IMR-90 (cell line): ENCODE data around the gene EXOC8. TPM values are rescaled to one million over a fixed set of nuclear protein-coding genes. Genes with fewer than 3 reads are reported as not detected.

Source experiments
- ATAC-seq: fragments of 200-7000 bp; cut with Tn5 transposase; 2 replicates; pipeline ENCODE4 v1.9.1; 2020; ENCODE audit warnings: low read depth, mild to moderate bottlenecking, moderate library complexity
- BruUV-seq: library from RNA; stranded (reverse); fragments of 400-500 nt; replicated peaks from 2 replicates; lab custom pipeline; 2021; lab: Mats Ljungman, UMichigan
- CTCF ChIA-PET: fragments of 300-600 bp; formaldehyde crosslinking; extraction: SDS; loops from one replicate; lab custom pipeline; 2021; ENCODE audit warnings: antibody characterized with exemption; lab: Yijun Ruan, JAX
- POLR2A ChIA-PET: fragments of 300-600 bp; sonication (Branson Sonifier 250); formaldehyde crosslinking; loops from one replicate; lab custom pipeline; 2022; ENCODE audit warnings: antibody characterized with exemption; ENCODE audit not compliant: unreplicated experiment; lab: Charles Lee
- DNase-seq: peaks from one replicate; pipeline ENCODE4 v3.0.0; 2013
- H2AFZ ChIP-seq: replicated peaks from 2 replicates; pipeline ENCODE3; 2013; ENCODE audit warnings: low read length, mild to moderate bottlenecking; ENCODE audit not compliant: poor library complexity
- H2AK5ac ChIP-seq: 2 replicates; pipeline ENCODE4 v1.6.1; 2013; ENCODE audit warnings: low read depth, low read length, inconsistent platforms
- H2AK9ac ChIP-seq: replicated peaks from 2 replicates; pipeline ENCODE3; 2013; ENCODE audit warnings: mild to moderate bottlenecking, low read depth, low read length, moderate library complexity; ENCODE audit not compliant: poor library complexity
- H2BK120ac ChIP-seq: 2 replicates; pipeline ENCODE4 v1.6.1; 2013; ENCODE audit warnings: low read depth, low read length, inconsistent platforms
- H2BK15ac ChIP-seq: 3 replicates; pipeline ENCODE4 v1.6.1; 2013; ENCODE audit warnings: low read depth, low read length, inconsistent platforms
- H2BK20ac ChIP-seq: 2 replicates; pipeline ENCODE4 v1.6.1; 2013; ENCODE audit warnings: low read depth, mild to moderate bottlenecking, inconsistent platforms, low read length, moderate library complexity
- H2BK5ac ChIP-seq: 2 replicates; pipeline ENCODE4 v1.6.1; 2013; ENCODE audit warnings: mild to moderate bottlenecking, low read depth, low read length, inconsistent platforms; ENCODE audit not compliant: poor library complexity, severe bottlenecking
- H3K14ac ChIP-seq: replicated peaks from 2 replicates; pipeline ENCODE4 v1.6.1; 2013; ENCODE audit warnings: low read depth, low read length, inconsistent platforms
- H3K18ac ChIP-seq: 2 replicates; pipeline ENCODE4 v1.6.1; 2013; ENCODE audit warnings: low read depth, low read length, control low read depth
- H3K23ac ChIP-seq: 2 replicates; pipeline ENCODE4 v1.6.1; 2013; ENCODE audit warnings: low read depth, low read length, inconsistent platforms
- H3K27ac ChIP-seq: 2 replicates; pipeline ENCODE4 v1.5.1; 2013; ENCODE audit warnings: mild to moderate bottlenecking, control low read depth, low read length; ENCODE audit not compliant: insufficient read depth
- H3K27me3 ChIP-seq: 2 replicates; pipeline ENCODE4 v1.6.1; 2013; ENCODE audit warnings: low read length; ENCODE audit not compliant: control insufficient read depth, insufficient read depth
- H3K36me3 ChIP-seq: 2 replicates; pipeline ENCODE4 v1.6.1; 2013; ENCODE audit warnings: low read length, mixed read lengths; ENCODE audit not compliant: control insufficient read depth, insufficient read depth
- H3K4ac ChIP-seq: 2 replicates; pipeline ENCODE4 v1.6.1; 2013; ENCODE audit warnings: low read depth, low read length, inconsistent platforms
- H3K4me1 ChIP-seq: 2 replicates; pipeline ENCODE4 v1.6.1; 2013; ENCODE audit warnings: low read length, mixed read lengths; ENCODE audit not compliant: control insufficient read depth, insufficient read depth
- H3K4me2 ChIP-seq: 2 replicates; pipeline ENCODE4 v1.6.1; 2013; ENCODE audit warnings: low read depth, mild to moderate bottlenecking, control low read depth, low read length, moderate library complexity
- H3K4me3 ChIP-seq: 2 replicates; pipeline ENCODE4 v1.5.1; 2013; ENCODE audit warnings: low read depth, mild to moderate bottlenecking, control low read depth, low read length, moderate library complexity; ENCODE audit not compliant: insufficient read depth
- H3K56ac ChIP-seq: 2 replicates; pipeline ENCODE4 v1.6.1; 2013; ENCODE audit warnings: low read length, inconsistent platforms; ENCODE audit not compliant: insufficient read depth; ENCODE audit errors: extremely low read depth
- H3K79me1 ChIP-seq, 2 experiments: 2 replicates each; pipeline ENCODE4 v1.6.1; 2013; ENCODE audit warnings: low read length in 2 of 2, inconsistent platforms in 1 of 2, low read depth in 1 of 2
- H3K9ac ChIP-seq: 2 replicates; pipeline ENCODE4 v1.6.1; 2013; ENCODE audit warnings: low read depth, low read length, control low read depth
- H3K9me1 ChIP-seq: 2 replicates; pipeline ENCODE4 v1.6.1; 2013; ENCODE audit warnings: low read length, inconsistent platforms; ENCODE audit not compliant: insufficient read depth
- H3K9me3 ChIP-seq: 2 replicates; pipeline ENCODE4 v1.6.1; 2013; ENCODE audit warnings: low read length; ENCODE audit not compliant: control insufficient read depth, insufficient read depth
- H4K20me1 ChIP-seq: 2 replicates; pipeline ENCODE4 v1.6.1; 2013; ENCODE audit warnings: low read length, inconsistent platforms; ENCODE audit not compliant: insufficient read depth
- H4K5ac ChIP-seq: 2 replicates; pipeline ENCODE4 v1.6.1; 2013; ENCODE audit warnings: mild to moderate bottlenecking, low read depth, low read length, control low read depth
- H4K8ac ChIP-seq, 2 experiments: 2 replicates each; pipeline ENCODE4 v1.6.1; 2013; ENCODE audit warnings: low read depth in 2 of 2, low read length in 2 of 2, control low read depth in 1 of 2, inconsistent platforms in 1 of 2
- H4K91ac ChIP-seq: 2 replicates; pipeline ENCODE4 v1.6.1; 2013; ENCODE audit warnings: low read depth, low read length, inconsistent platforms; ENCODE audit not compliant: insufficient read depth
- BHLHE40 ChIP-seq: fragments of 150-350 bp; IDR thresholded peaks from 2 replicates; pipeline ENCODE4 v1.6.1; 2016; ENCODE audit warnings: mild to moderate bottlenecking, low read depth, low read length
- CEBPB ChIP-seq: IDR thresholded peaks from 2 replicates; pipeline ENCODE4 v1.6.1; 2012; ENCODE audit warnings: low read depth, low read length, improper control_type of control experiment
- CHD1 ChIP-seq: IDR thresholded peaks from 2 replicates; pipeline ENCODE4 v1.6.1; 2012; ENCODE audit warnings: low read depth, low read length, improper control_type of control experiment
- FOS ChIP-seq: fragments of 150-350 bp; IDR thresholded peaks from 2 replicates; pipeline ENCODE4 v1.6.1; 2016; ENCODE audit warnings: low read depth, low read length
- MAFK ChIP-seq: IDR thresholded peaks from 2 replicates; pipeline ENCODE4 v1.6.1; 2012; ENCODE audit warnings: low read depth, low read length, improper control_type of control experiment
- MAZ ChIP-seq: IDR thresholded peaks from 2 replicates; pipeline ENCODE4 v1.6.1; 2012; ENCODE audit warnings: low read depth, mild to moderate bottlenecking, low read length, improper control_type of control experiment, moderate library complexity, borderline replicate concordance
- MXI1 ChIP-seq: IDR thresholded peaks from 2 replicates; pipeline ENCODE4 v1.6.1; 2012; ENCODE audit warnings: low read depth, mild to moderate bottlenecking, low read length, moderate library complexity, borderline replicate concordance
- NFE2L2 ChIP-seq: fragments of 150-350 bp; IDR thresholded peaks from 2 replicates; pipeline ENCODE4 v1.6.1; 2016; ENCODE audit warnings: low read depth, mild to moderate bottlenecking, low read length
- POLR2A ChIP-seq: IDR thresholded peaks from 2 replicates; pipeline ENCODE4 v1.6.1; 2012; ENCODE audit warnings: mild to moderate bottlenecking, low read depth, low read length
- RAD21 ChIP-seq: IDR thresholded peaks from 2 replicates; pipeline ENCODE4 v1.6.1; 2012; ENCODE audit warnings: low read length, improper control_type of control experiment
- RCOR1 ChIP-seq: IDR thresholded peaks from 2 replicates; pipeline ENCODE4 v1.6.1; 2012; ENCODE audit warnings: mild to moderate bottlenecking, low read length, improper control_type of control experiment; ENCODE audit not compliant: insufficient replicate concordance
- RFX5 ChIP-seq: IDR thresholded peaks from 2 replicates; pipeline ENCODE4 v1.8.0; 2012; ENCODE audit warnings: low read depth, mild to moderate bottlenecking, low read length, moderate library complexity
- SMC3 ChIP-seq: fragments of 150-350 bp; IDR thresholded peaks from 2 replicates; pipeline ENCODE4 v1.6.1; 2016; ENCODE audit warnings: low read depth, mild to moderate bottlenecking, antibody characterized with exemption, low read length, moderate library complexity
- WGBS, 2 experiments: methylation state at CpG; one replicate each; pipeline versions ENCODE4 v1.1.5 to v1.1.7; 2013; ENCODE audit warnings: missing lambda C conversion rate in 2 of 2; ENCODE audit not compliant: insufficient read length in 1 of 2; ENCODE audit errors: extremely low coverage in 2 of 2; 5-methylcytosine and 5-hydroxymethylcytosine counted together
- dilution Hi-C: fragments of 300-500 bp; cut with HindIII; formaldehyde crosslinking; loops from one replicate; pipeline ENCODE4 v1.14.3; 2018; ENCODE audit warnings: low sequenced_read_pairs; ENCODE audit not compliant: unreplicated experiment
- in situ Hi-C: fragments of 300-500 bp; cut with MboI; formaldehyde crosslinking; loops from 3 replicates; pipeline ENCODE4 v1.14.3; 2019; ENCODE audit warnings: low sequenced_read_pairs, inconsistent platforms, mixed read lengths
- intact Hi-C: fragments of 100-400 bp; cut with micrococcal nuclease; formaldehyde crosslinking; loops from 2 replicates; pipeline ENCODE4 v1.10.0; 2022
- polyA plus RNA-seq, 3 experiments: library from polyadenylated mRNA; depleted of rRNA; stranded (reverse); fragments of >200 nt; gene quantifications; 2 replicates each; pipeline ENCODE4 v1.2.3, GENCODE V29; 2012; ENCODE audit warnings: low replicate concordance in 1 of 3
- total RNA-seq: library from RNA; depleted of rRNA; stranded (reverse); fragments of >200 nt; gene quantifications from 2 replicates; pipeline ENCODE4 v1.2.3, GENCODE V29; 2012
- TF ChIP-seq, protein P1 (sequence below): fragments of 150-350 bp; IDR thresholded peaks from 2 replicates; pipeline ENCODE4 v1.6.1; 2017; ENCODE audit warnings: mild to moderate bottlenecking, antibody characterized with exemption, low read length, low read depth
- TF ChIP-seq, protein P2 (sequence below): fragments of 150-350 bp; IDR thresholded peaks from 2 replicates; pipeline ENCODE4 v1.6.1; 2016; ENCODE audit warnings: low read depth, mild to moderate bottlenecking, low read length, moderate library complexity, borderline replicate concordance
- TF ChIP-seq, protein P3 (sequence below): conservative IDR thresholded peaks from 2 replicates; pipeline ENCODE4 v1.5.1; 2012; ENCODE audit warnings: mild to moderate bottlenecking, low read depth, low read length, improper control_type of control experiment

EXOC8 gene
- total and polyA plus RNA-seq, 2 of the 4 experiments (the other 2 are of a cell fraction) = 2.6 to 11.5 TPM

DNA sequence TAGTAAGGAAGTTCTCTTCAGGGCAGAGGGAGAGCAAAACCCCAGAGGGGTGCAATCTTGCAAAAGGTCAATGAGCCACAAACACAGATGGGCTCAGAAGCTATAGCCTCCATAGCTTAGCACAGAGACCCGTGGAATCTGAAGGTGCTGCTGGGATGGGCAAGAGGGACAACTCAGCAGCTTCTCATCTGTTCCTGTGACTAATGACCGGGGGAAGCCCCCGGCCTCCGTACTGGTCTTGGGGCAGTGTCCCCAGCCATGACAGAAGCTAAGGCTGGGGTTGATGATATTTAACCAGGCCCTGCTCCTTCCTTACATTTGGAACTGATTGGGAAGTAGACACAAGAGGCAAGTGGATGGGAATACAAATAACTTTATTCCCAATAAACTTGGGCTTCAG is 19.1 kb downstream of the EXOC8 start:
- H3K4me3 ChIP-seq = no peak overlapping the region
- ATAC-seq (no peak), DNase-seq (no peak)
- BruUV-seq = no TSS peak
- H3K27me3 ChIP-seq = no peaks in the 10 kb centered on the region
- H3K36me3 ChIP-seq = no peaks in the 10 kb centered on the region
- H3K9me1 ChIP-seq = no peaks in the 10 kb centered on the region
- H3K27ac ChIP-seq = no peak overlapping the region
- H2BK15ac ChIP-seq = no peak overlapping the region
- no peak overlapping the region for H4K91ac ChIP-seq
- no peak overlapping the region for H3K23ac ChIP-seq
- H3K4me2 ChIP-seq = no peak overlapping the region
- WGBS, 2 experiments = no CpG with 5 or more reads among the region's 4 CpGs
- no peak overlapping the region for H3K18ac ChIP-seq
- no peaks in the 10 kb centered on the region for H4K20me1 ChIP-seq
- no peak overlapping the region for H2BK5ac ChIP-seq
- in situ Hi-C loops = no loop called here
- H2AFZ ChIP-seq = no peak overlapping the region
- no peak overlapping the region for H2AK5ac ChIP-seq
- H3K14ac ChIP-seq = no peak overlapping the region
- no peaks in the 10 kb centered on the region; the same call in 1 of the 2 replicates for H3K9me3 ChIP-seq
- no peak overlapping the region for H2BK120ac ChIP-seq
- no peak overlapping the region for H4K5ac ChIP-seq
- no peak overlapping the region for H3K56ac ChIP-seq
- no peaks in the 10 kb centered on the region for H3K4me1 ChIP-seq
- no peak overlapping the region for H3K9ac ChIP-seq
- dilution Hi-C loops = no loop called here
- ChIA-PET POLR2A (no interaction called here), CTCF (no interaction called here)
- intact Hi-C loops = no loop called here
- H2BK20ac ChIP-seq = no peak overlapping the region
- no peak overlapping the region for H3K4ac ChIP-seq
- H4K8ac ChIP-seq = no peak overlapping the region
- H2AK9ac ChIP-seq = no peak overlapping the region
- no peaks in the 10 kb centered on the region for H3K79me1 ChIP-seq
- no peak for TF ChIP-seq MAFK
- TF ChIP-seq POLR2A = no peak
- no peak for TF ChIP-seq FOS
- TF ChIP-seq RAD21 = no peak
- no peak for TF ChIP-seq CEBPB
- no peak for TF ChIP-seq MXI1
- TF ChIP-seq SMC3 = no peak
- TF ChIP-seq MAZ = no peak
- no peak for TF ChIP-seq RCOR1
- no peak for TF ChIP-seq RFX5
- no peak for TF ChIP-seq CHD1
- no peak for TF ChIP-seq BHLHE40
- TF ChIP-seq, protein P1, sequence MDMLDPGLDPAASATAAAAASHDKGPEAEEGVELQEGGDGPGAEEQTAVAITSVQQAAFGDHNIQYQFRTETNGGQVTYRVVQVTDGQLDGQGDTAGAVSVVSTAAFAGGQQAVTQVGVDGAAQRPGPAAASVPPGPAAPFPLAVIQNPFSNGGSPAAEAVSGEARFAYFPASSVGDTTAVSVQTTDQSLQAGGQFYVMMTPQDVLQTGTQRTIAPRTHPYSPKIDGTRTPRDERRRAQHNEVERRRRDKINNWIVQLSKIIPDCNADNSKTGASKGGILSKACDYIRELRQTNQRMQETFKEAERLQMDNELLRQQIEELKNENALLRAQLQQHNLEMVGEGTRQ = no peak
- TF ChIP-seq, protein P2, sequence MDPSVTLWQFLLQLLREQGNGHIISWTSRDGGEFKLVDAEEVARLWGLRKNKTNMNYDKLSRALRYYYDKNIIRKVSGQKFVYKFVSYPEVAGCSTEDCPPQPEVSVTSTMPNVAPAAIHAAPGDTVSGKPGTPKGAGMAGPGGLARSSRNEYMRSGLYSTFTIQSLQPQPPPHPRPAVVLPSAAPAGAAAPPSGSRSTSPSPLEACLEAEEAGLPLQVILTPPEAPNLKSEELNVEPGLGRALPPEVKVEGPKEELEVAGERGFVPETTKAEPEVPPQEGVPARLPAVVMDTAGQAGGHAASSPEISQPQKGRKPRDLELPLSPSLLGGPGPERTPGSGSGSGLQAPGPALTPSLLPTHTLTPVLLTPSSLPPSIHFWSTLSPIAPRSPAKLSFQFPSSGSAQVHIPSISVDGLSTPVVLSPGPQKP = no peak
- no peak for TF ChIP-seq NFE2L2
- TF ChIP-seq, protein P3, sequence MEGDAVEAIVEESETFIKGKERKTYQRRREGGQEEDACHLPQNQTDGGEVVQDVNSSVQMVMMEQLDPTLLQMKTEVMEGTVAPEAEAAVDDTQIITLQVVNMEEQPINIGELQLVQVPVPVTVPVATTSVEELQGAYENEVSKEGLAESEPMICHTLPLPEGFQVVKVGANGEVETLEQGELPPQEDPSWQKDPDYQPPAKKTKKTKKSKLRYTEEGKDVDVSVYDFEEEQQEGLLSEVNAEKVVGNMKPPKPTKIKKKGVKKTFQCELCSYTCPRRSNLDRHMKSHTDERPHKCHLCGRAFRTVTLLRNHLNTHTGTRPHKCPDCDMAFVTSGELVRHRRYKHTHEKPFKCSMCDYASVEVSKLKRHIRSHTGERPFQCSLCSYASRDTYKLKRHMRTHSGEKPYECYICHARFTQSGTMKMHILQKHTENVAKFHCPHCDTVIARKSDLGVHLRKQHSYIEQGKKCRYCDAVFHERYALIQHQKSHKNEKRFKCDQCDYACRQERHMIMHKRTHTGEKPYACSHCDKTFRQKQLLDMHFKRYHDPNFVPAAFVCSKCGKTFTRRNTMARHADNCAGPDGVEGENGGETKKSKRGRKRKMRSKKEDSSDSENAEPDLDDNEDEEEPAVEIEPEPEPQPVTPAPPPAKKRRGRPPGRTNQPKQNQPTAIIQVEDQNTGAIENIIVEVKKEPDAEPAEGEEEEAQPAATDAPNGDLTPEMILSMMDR = no peak
